ENCODE measurements around the gene NADSYN1. TPM values are rescaled to one million over a fixed set of nuclear protein-coding genes. Genes with fewer than 3 reads are reported as not detected.
"Not testable (repeated sequence)": the region's sequence is repeated elsewhere in the genome, so short reads cannot be mapped to it uniquely, and the experiment has no call there.

The NADSYN1 gene
- total RNA-seq, 2 donors from 2014 or later: 25.9 to 26.7 TPM

- ATAC-seq; DNase-seq; intact Hi-C loops (cut with DNase I): not testable (repeated sequence)
Observed at GRCh38 chr11:71537977-71538665, 85.1 kb downstream of the NADSYN1 start, which contains the start of gene KRTAP5-8. TSS of gene KRTAP5-8 (plus strand) at chr11:71538025. CDS start at chr11:71538056, 31 bp downstream.

DNA sequence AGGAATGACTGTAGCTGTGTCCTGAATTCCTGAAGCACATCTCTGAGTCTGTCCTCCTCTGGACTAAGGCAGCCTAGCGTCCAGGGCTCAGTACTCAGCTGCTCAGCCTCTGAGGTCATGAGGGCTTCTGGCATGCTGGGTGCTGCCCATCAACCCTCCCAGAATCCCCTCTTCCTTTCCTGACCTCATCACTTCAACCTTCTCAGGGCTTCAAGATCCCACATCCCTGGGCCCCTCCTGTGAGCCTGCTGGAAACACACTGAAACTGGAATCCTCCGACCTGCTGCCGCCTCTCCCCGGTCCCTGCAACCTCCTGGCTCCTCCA, 85.6 kb downstream of the NADSYN1 start:
- intact Hi-C loops (cut with DNase I): no loop called here
- DNase-seq: no peak
- no peak for ATAC-seq

- ATAC-seq (no peak), DNase-seq (no peak)
- intact Hi-C loops (cut with DNase I): no loop called here
Observed at GRCh38 chr11:71539017-71539416, 86.0 kb downstream of the NADSYN1 start.

- ATAC-seq; DNase-seq; intact Hi-C loops (cut with DNase I): not testable (repeated sequence)
Observed at GRCh38 chr11:71539971-71540370, 87.0 kb downstream of the NADSYN1 start.

- DNase-seq; intact Hi-C loops (cut with DNase I); ATAC-seq: not testable (repeated sequence)
Observed at GRCh38 chr11:71540521-71541304, 87.7 kb downstream of the NADSYN1 start.

DNA sequence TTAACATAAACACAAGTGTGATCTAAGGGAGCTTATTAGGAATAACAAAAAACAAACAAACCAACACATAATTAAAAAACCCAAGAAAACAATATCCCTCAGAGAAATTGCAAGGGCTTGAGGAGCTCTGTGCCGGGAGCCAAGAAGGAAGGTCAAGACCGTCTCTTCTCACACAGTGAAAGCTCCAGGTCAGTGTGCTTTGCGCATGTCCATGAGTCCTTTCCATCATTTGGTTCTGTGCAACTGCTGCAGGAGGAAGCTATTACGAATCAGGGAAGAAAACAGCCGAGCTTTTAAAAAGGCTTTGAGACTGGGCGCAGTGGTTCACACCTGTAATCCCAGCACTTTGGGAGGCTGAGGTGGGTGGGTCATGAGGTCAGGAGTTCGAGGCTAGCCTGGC, 89.4 kb downstream of the NADSYN1 start:
- no peak for ATAC-seq
- DNase-seq: no peak
- intact Hi-C loops (cut with DNase I): no loop called here

DNA sequence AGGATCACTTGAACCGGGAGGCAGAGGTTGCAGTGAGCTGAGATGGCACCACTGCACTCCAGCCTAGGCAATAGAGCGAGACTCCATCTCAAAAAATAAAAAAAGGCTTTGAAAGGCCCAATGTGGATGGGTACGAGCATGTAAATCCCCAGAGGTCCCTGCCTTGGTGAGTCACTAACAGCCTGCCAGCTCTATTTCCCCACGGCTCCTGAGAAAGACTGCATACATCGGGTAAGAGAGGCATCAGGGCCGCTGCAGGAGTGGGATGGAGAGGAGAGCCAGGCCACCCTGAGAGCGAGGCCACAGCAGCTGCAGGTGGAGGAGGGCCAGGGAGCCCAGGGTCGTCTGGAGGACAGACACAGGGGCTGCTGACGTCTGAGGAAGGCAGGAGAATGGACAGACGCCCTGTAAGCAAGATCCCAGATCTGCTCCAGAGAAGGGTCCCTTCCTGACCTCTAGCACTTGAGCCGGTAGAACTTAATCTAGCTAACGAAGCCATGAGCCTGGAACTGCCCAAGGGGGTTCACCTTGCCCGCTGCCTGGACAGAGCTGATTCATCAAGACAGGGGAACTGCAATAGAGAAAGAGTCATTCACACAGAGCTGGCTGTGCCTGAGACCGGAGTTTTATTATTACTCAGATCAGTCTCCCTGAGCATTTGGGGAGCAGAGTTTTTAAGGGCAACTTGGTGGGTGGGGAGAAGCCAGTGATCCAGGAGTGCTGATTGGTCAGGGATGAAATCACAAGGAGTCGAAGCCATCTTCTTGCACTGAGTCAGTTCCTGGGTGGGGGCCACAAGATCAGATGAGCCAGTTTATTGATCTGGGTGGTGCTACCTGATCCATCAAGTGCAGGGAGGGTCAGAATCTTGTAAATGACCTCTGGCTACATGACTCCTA, 90.1 kb downstream of the NADSYN1 start:
- intact Hi-C loops (cut with DNase I): no loop called here
- DNase-seq (no peak), ATAC-seq (no peak)

- ATAC-seq: no peak
- no peak for DNase-seq
- intact Hi-C loops (cut with DNase I): no loop called here
Observed at GRCh38 chr11:71543866-71544265, 90.9 kb downstream of the NADSYN1 start.

GRCh38 chr11:71544525-71545214, 91.7 kb downstream of the NADSYN1 start:
- intact Hi-C loops (cut with DNase I): no loop called here
- no peak for ATAC-seq
- DNase-seq: no peak

GRCh38 chr11:71545405-71545966, 92.5 kb downstream of the NADSYN1 start:
- intact Hi-C loops (cut with DNase I): no loop called here
- DNase-seq (no peak), ATAC-seq (no peak)

GRCh38 chr11:71548120-71548519, 95.1 kb downstream of the NADSYN1 start, which contains the start of gene KRTAP5-9:
TSS of gene KRTAP5-9 (plus strand) at chr11:71548420. CDS start at chr11:71548658, 238 bp downstream.
- DNase-seq (no peak), ATAC-seq (no peak)
- intact Hi-C loops (cut with DNase I): no loop called here

- DNase-seq: no peak
- ATAC-seq: no peak
- intact Hi-C loops (cut with DNase I): no loop called here
Observed at GRCh38 chr11:71548716-71549151, 95.7 kb downstream of the NADSYN1 start.

Small RNA genes lying within 50 kb of the gene (microRNA-seq; reads per million reads assigned to microRNA genes)
- 0 to 0.20 reads per million in 2 donors for gene MIR6754

Other genes with a start within 250 kb of the NADSYN1 start
- under 1 TPM; 0.18 to 0.44 TPM for gene SHANK2, start 200.6 kb upstream of the NADSYN1 start, total RNA-seq
- 10 to 100 TPM; 53.8 to 63.3 TPM for gene DHCR7, start 4.8 kb upstream of the NADSYN1 start, total RNA-seq
- gene KRTAP5-7, start 74.1 kb downstream of the NADSYN1 start, total RNA-seq: not detected
- not detected for gene KRTAP5-8, start 84.8 kb downstream of the NADSYN1 start, total RNA-seq
- gene KRTAP5-9, start 95.2 kb downstream of the NADSYN1 start, total RNA-seq: not detected
- not detected for gene KRTAP5-10, start 112.4 kb downstream of the NADSYN1 start, total RNA-seq
- not detected for gene KRTAP5-11, start 129.7 kb downstream of the NADSYN1 start, total RNA-seq

Data from left cardiac atrium (tissue), 4 donors.